HL-60/S4 (cell line): ENCODE measurements around the gene PRXL2A.
"Not testable (repeated sequence)": the region's sequence is repeated elsewhere in the genome, so short reads cannot be mapped to it uniquely, and the experiment has no call there.

Experiments
- in situ Hi-C: fragments of 300-500 bp; cut with MboI; formaldehyde crosslinking; loops from 2 replicates; pipeline ENCODE4 v1.14.3; 2022; ENCODE audit warnings: low sequenced_read_pairs

PRXL2A gene

GRCh38 chr10:80410578-80411145 lies 2.3 kb downstream of the PRXL2A start:
- in situ Hi-C loops = no loop called here

GRCh38 chr10:80411267-80411668 lies 2.9 kb downstream of the PRXL2A start:
- in situ Hi-C loops = no loop called here

GRCh38 chr10:80411681-80412220 lies 3.4 kb downstream of the PRXL2A start:
- in situ Hi-C loops = no loop called here

- in situ Hi-C loops = no loop called here
Observed at GRCh38 chr10:80412486-80412885, 4.1 kb downstream of the PRXL2A start.

GRCh38 chr10:80413271-80413996 lies 5.1 kb downstream of the PRXL2A start:
- in situ Hi-C loops = no loop called here

- in situ Hi-C loops = no loop called here
Observed at GRCh38 chr10:80414142-80414895, 6.0 kb downstream of the PRXL2A start.

- in situ Hi-C loops = no loop called here
Observed at GRCh38 chr10:80415734-80416478, 7.6 kb downstream of the PRXL2A start.

GRCh38 chr10:80416479-80417098 lies 8.2 kb downstream of the PRXL2A start:
- in situ Hi-C loops = no loop called here

- in situ Hi-C loops = not testable (repeated sequence)
Observed at GRCh38 chr10:80417256-80417655, 8.9 kb downstream of the PRXL2A start.

- in situ Hi-C loops = no loop called here
Observed at GRCh38 chr10:80421050-80421706, 12.8 kb downstream of the PRXL2A start.

GRCh38 chr10:80421707-80422536 lies 13.6 kb downstream of the PRXL2A start:
- in situ Hi-C loops = no loop called here

GRCh38 chr10:80425901-80426300 lies 17.6 kb downstream of the PRXL2A start:
- in situ Hi-C loops = loop anchor here (25.0 kb wide), 1 partner anchor 236 kb away; no protein-coding TSS in a partner anchor

GRCh38 chr10:80427541-80427940 lies 19.2 kb downstream of the PRXL2A start:
- in situ Hi-C loops = loop anchor here (25.0 kb wide), 1 partner anchor 235 kb away; no protein-coding TSS in a partner anchor

- in situ Hi-C loops = loop anchor here (25.0 kb wide), 1 partner anchor 233 kb away; no protein-coding TSS in a partner anchor
Observed at GRCh38 chr10:80429521-80429973, 21.2 kb downstream of the PRXL2A start.

GRCh38 chr10:80433134-80433533 lies 24.8 kb downstream of the PRXL2A start:
- in situ Hi-C loops = loop anchor here (25.0 kb wide), 1 partner anchor 229 kb away; no protein-coding TSS in a partner anchor

GRCh38 chr10:80436446-80437098 lies 28.2 kb downstream of the PRXL2A start:
- in situ Hi-C loops = loop anchor here (25.0 kb wide), 1 partner anchor 226 kb away; no protein-coding TSS in a partner anchor

GRCh38 chr10:80437227-80437626 lies 28.9 kb downstream of the PRXL2A start:
- in situ Hi-C loops = loop anchor here (25.0 kb wide), 1 partner anchor 225 kb away; no protein-coding TSS in a partner anchor

- in situ Hi-C loops = loop anchor here (25.0 kb wide), 1 partner anchor 220 kb away; no protein-coding TSS in a partner anchor
Observed at GRCh38 chr10:80441831-80442230, 33.5 kb downstream of the PRXL2A start.
